Left cardiac atrium (tissue), 4 donors: ENCODE data around the gene APOA5. TPM values are rescaled to one million over a fixed set of nuclear protein-coding genes. Genes with fewer than 3 reads are reported as not detected.
"Not testable (repeated sequence)": the region's sequence is repeated elsewhere in the genome, so short reads cannot be mapped to it uniquely, and the experiment has no call there.

Experiments
- ATAC-seq, 2 donors: fragments of 200-7000 bp; cut with Tn5 transposase; one replicate each; pipeline ENCODE4 v1.9.1; 2020; ENCODE audit warnings: mild to moderate bottlenecking in 2 of 2, moderate library complexity in 2 of 2
- DNase-seq: peaks from one replicate; pipeline ENCODE4 v3.0.0-alpha.2; 2020
- intact Hi-C, 2 donors: fragments of 100-400 bp; cut with DNase I; formaldehyde crosslinking; loops; one replicate each; pipeline versions ENCODE4 v1.14.1 to v1.15.1; 2022 to 2023
- total RNA-seq, 2 donors: library from RNA; stranded (reverse); fragmentation: NEBNext Ultra II Directional; extraction: Animal tissue kit (Norgen Biotek cat#: 25700); gene quantifications; one replicate each; pipeline ENCODE4 v1.2.1, GENCODE V29; 2021
- donor health status: DM: no; HTN: yes; CAD: no.
- donor health status: DM: no; HTN: yes; CAD: no; lungs with severe emphysema.
- donor health status: DM: yes; HTN: yes; CAD: no.
- donor health status: Dilated cardiomyopathy.

The APOA5 gene
- total RNA-seq, 2 donors from 2014 or later, result not detected

- intact Hi-C loops, result no loop called here
- no peak for ATAC-seq
- no peak for DNase-seq
Observed at GRCh38 chr11:116808262-116809175, 16.8 kb upstream of the APOA5 start.

- DNase-seq (no peak), ATAC-seq (no peak)
- intact Hi-C loops, result no loop called here
Observed at GRCh38 chr11:116807601-116808261, 16.1 kb upstream of the APOA5 start.

- intact Hi-C loops, result no loop called here
- no peak for ATAC-seq
Observed at GRCh38 chr11:116804001-116804400, 12.3 kb upstream of the APOA5 start.

GRCh38 chr11:116801662-116802061 lies 10.0 kb upstream of the APOA5 start:
- ATAC-seq, intact Hi-C loops, DNase-seq: not testable (repeated sequence)

More at GRCh38 chr11:116804001-116804400, 12.3 kb upstream of the APOA5 start:
- no peak for DNase-seq

- intact Hi-C loops, result no loop called here
- ATAC-seq (no peak), DNase-seq (no peak)
Observed at GRCh38 chr11:116800610-116801009, 8.9 kb upstream of the APOA5 start.

- intact Hi-C loops, result no loop called here
- ATAC-seq, result no peak
- no peak for DNase-seq
Observed at GRCh38 chr11:116798368-116798767, 6.7 kb upstream of the APOA5 start.

- ATAC-seq (no peak), DNase-seq (no peak)
- intact Hi-C loops, result no loop called here
Observed at GRCh38 chr11:116797816-116798215, 6.1 kb upstream of the APOA5 start.

- no peak for DNase-seq
- intact Hi-C loops, result no loop called here
- ATAC-seq, result no peak
Observed at GRCh38 chr11:116796548-116796947, 4.9 kb upstream of the APOA5 start.

GRCh38 chr11:116794851-116795250 lies 3.2 kb upstream of the APOA5 start:
- intact Hi-C loops, result loop anchor here (5.0 kb wide), 3 partner anchors 37 to 432 kb away; no protein-coding TSS in a partner anchor

GRCh38 chr11:116793772-116794097 lies 2.1 kb upstream of the APOA5 start:
- ATAC-seq (no peak), DNase-seq (no peak)
- intact Hi-C loops, result loop anchor here (5.0 kb wide), 3 partner anchors 39 to 434 kb away; no protein-coding TSS in a partner anchor

More at GRCh38 chr11:116794851-116795250, 3.2 kb upstream of the APOA5 start:
- ATAC-seq (no peak), DNase-seq (no peak)

- DNase-seq (no peak), ATAC-seq (no peak)
- intact Hi-C loops, result loop anchor here (5.0 kb wide), 3 partner anchors 39 to 434 kb away; no protein-coding TSS in a partner anchor
Observed at GRCh38 chr11:116792869-116793771, 1.4 kb upstream of the APOA5 start.

GRCh38 chr11:116792144-116792868 lies 627 bp upstream of the APOA5 start:
- ATAC-seq (no peak), DNase-seq (no peak)
- intact Hi-C loops, result loop anchor here (5.0 kb wide), 3 partner anchors 40 to 435 kb away; no protein-coding TSS in a partner anchor

GRCh38 chr11:116791002-116791812 lies 472 bp downstream of the APOA5 start:
- peak; percentile 70 to 73 for ATAC-seq
- DNase-seq, result peak; percentile 82
- intact Hi-C loops, result loop anchor here (1.0 to 5.0 kb wide), 4 partner anchors 41 to 436 kb away; no protein-coding TSS in a partner anchor

GRCh38 chr11:116790167-116791001 lies 1.3 kb downstream of the APOA5 start:
- intact Hi-C loops, result loop anchor here (1.0 to 5.0 kb wide), 4 partner anchors 42 to 437 kb away; no protein-coding TSS in a partner anchor
- DNase-seq, result no peak
- no peak for ATAC-seq

- no peak for DNase-seq
- no peak for ATAC-seq
- intact Hi-C loops, result loop anchor here in 1 of 2 donors (10.0 kb wide), 1 partner anchor 436 kb away; no protein-coding TSS in a partner anchor
Observed at GRCh38 chr11:116788975-116789374, 2.7 kb downstream of the APOA5 start.

GRCh38 chr11:116788534-116788933 lies 3.1 kb downstream of the APOA5 start:
- ATAC-seq (no peak), DNase-seq (no peak)
- intact Hi-C loops, result loop anchor here in 1 of 2 donors (10.0 kb wide), 1 partner anchor 436 kb away; no protein-coding TSS in a partner anchor
